Hematopoietic multipotent progenitor cell treated with erythropoietin and hydrocortisone succinate and interleukin-3 and kit ligand, for 4 days (in vitro differentiated cells): ENCODE results near the gene LRRC1.

Source experiments
- DNase-seq: peaks from one replicate; pipeline ENCODE4 v3.0.0-alpha.2; 2015

The LRRC1 gene

GRCh38 chr6:53929041-53929820 is 134.4 kb downstream of the LRRC1 start:
- no peak for DNase-seq

DNA sequence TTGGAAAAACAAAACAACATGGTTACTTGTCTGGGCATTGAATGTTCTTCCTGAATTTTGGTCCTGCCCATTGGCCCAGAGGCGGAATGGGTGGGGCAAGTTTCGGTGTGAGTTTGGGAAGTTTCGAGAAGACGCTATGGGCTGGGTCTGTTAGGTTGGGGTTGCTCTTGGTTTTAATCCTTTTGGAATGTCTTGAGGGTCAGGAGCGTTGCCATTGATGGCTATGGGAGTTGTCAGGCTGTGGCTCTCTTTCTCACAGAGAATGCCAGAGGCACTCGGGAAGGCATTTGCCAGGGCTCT is 135.0 kb downstream of the LRRC1 start:
- DNase-seq: no peak

- DNase-seq: no peak
These were observed 135.5 kb downstream of the LRRC1 start for GRCh38 chr6:53930330-53930729.

DNA sequence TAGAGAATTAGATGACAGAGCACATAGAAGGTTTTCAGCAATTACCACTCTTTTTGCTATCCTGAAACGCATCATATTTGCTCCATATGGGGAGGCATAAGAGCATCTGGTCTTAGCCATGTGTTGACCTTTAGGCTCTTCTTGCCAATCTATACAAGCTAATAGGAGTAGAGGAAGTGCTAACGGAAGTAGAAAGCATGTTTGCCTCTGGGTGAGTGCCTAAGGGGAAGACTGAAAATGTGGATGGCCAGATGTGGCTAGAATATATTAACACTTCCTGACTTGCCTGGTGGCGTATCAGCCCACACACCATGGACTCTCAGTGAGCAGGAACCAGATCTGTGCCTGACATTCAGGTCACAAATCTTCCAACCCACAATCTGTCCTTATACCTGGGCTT is 136.3 kb downstream of the LRRC1 start:
- no peak for DNase-seq

- no peak for DNase-seq
These were observed 137.7 kb downstream of the LRRC1 start for GRCh38 chr6:53932516-53932915.

DNA sequence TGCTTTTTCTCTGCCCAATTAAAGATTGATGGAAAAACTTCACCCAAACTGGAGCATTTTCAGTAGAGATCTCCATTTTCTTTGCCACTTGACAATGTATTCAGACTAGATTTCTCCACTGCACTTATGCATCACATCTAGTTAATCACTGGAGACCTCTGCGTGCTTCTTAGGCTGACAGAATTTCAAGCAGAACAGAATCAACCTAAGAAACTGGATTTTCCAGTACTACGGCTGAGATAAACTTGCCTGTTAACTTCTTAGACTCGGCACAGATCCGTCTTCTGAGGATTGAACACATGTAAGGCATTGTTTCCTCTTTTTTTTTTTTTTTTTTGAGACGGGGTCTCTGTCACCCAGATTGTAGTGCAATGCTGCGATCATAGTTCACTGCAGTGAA is 139.2 kb downstream of the LRRC1 start:
- no peak for DNase-seq

GRCh38 chr6:53937461-53937860 is 142.7 kb downstream of the LRRC1 start:
- no peak for DNase-seq

- DNase-seq: no peak
These were observed 144.0 kb downstream of the LRRC1 start for GRCh38 chr6:53938810-53939209.

DNA sequence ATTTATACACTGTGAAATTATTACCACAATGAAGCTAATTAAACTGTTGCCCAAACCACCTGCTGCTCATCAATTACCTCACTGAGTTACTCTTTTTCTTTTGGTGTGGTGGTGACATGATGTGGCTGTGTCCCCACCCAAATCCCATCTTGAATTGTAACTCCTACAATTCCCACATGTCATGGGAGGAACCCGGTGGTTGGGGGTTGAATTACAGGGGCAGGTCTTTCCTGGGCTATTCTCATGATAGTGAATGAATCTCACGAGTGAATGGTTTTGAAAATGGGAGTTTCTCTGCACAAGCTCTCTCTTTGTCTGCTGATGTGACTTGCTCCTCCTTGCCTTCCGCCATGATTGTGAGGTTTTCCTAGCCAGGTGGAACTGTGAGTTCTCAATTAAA is 145.0 kb downstream of the LRRC1 start:
- DNase-seq: no peak

- no peak for DNase-seq
These were observed 148.6 kb downstream of the LRRC1 start for GRCh38 chr6:53943395-53943794.

DNA sequence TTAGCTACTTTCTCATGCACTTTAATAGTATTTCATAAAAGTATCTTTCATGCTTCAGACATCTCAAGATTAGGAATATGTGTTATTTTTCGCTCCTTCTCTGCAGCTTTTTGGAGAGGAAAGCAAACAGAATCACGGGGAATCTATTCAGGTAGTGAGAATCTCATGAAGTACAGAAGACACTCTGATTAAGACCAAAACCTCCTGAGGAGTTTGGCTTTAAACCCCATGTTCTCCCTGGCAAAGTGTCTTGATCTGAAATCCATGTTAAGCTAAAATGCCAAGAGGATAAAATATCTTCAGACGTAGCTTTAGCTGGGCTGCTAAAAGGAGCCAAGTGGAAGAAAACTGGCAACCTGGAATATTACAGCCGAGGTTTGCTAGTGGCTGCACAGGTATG is 149.3 kb downstream of the LRRC1 start:
- no peak for DNase-seq

DNA sequence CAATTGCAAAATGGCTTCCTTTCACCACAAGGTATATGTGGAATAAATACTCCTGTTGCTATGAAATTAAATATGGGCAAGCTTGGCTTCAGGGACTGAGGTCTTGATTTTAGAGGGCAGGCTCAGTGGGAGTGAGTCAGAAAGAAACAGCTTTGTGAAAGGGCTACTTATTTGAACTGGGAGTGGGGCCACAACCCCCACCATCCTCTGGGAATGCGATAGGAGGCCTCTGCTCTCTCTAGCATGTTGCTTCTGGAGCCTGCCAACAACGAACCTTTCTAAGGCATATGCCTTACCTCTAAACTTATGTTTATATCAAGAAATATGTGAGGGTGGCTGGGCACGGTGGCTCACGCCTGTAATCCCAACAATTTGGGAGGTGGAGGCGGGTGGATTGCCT is 149.7 kb downstream of the LRRC1 start:
- DNase-seq: no peak

DNA sequence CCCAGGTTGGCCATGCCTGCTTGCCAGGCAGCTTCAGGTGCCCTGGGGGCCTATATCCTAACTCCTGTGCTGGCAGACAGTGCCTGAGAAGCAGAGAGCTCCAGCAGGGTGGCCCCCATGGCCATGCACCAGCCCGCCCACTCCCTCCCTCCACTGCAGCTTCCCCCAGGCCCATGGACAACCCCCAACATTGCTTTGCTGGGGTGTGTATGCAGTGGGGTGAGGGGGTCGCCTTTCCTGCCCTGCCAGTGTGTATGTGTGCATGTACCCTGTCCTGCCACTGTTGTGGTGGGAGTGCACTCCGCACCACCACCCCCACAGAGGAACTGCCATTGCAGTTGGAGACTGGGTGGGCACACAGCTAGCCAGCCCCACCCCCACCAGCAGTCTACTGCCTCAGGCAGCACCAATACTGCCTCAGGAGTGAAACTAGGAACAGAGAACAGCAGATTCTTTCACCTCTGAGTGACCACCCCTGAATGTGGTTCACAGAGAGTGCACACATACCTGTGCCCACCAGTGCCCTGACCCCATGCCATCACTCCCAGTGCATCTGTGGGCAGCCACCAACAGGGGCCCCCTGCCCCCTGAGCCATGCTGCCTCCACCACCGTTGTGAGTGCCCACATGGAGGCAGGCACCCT is 151.1 kb downstream of the LRRC1 start:
- no peak for DNase-seq

DNA sequence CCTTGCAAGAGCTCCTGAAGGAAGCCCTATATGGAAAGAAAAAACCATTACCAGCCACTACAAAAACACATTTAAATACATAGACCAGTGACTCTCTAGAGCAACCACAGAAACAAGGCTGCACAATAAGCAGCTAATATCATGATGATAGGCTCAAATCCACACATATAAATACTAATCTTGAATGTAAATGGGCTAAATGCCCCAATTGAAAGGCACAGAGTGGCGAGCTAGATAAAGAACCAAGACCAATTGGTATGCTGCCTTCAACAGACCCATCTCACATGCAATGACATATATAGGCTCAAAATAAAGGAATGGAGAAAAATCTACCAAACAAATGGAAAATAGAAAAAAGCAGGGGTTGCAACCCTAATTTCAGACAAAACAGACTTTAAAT is 153.0 kb downstream of the LRRC1 start:
- no peak for DNase-seq

DNA sequence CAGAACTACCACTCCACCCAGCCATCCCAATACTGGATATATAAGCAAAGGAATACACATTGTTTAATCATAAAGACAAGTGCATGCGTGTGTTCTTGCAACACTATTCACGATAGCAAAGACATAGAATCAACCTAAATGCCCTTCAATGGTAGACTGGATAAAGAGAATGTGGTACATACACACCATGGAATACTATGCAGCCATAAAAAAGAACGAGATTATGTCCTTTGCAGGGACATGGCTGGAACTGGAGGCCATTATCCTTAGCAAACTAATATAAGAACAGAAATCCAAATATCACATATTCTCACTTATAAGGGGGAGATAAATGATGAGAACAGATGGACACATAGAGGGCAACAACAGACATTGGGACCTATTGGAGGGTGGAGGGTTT is 156.6 kb downstream of the LRRC1 start:
- no peak for DNase-seq

DNA sequence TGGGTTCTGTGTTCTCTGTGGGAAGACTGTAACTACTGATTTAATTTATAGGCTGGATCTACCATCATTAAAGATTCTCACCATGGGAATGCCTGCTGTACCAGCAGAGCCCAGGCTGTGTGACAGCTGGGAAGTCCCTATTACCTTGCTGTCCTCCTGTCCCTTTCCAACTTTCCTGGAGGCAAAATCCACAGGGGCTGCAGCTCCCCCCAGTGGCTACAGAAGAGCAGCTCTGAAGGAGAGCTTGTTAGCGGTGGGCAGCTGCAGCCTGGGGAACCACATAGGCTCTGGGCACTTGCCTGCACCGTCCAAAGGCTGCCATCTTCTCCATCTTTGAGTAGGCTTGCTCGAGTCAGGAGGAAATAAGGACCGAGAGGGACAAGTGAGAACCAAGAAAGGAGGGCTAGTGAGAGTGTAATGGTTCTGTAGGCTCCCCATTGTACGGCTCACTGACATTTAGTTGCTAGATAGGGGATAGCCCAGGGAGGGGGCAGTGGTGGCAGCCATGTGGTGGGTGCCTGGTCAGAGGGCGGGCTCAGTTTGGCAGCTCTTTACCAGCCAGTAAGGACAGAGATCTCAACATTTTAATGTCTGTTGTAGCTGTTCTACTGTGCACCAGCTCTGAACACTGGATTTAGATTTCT is 161.4 kb downstream of the LRRC1 start:
- DNase-seq: peak; percentile 59

DNA sequence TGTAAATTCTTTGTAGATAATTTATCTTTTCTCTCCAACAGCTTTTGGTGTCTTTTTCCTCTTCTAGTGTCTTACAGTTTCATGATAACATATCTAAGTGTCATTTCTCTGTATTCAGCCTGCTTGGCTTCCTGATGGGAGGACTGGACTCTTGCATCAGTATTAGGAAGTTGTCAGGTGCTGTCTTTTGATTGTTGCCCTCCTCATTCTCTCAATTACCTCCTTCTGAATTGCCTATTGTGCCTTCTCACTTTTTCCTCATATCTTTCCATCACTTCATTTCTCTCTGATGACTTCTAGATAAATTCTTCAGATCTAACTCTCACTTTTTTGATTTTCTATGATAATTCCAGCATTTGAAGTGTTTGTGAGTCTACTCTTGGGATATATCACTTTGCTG is 162.0 kb downstream of the LRRC1 start:
- DNase-seq: no peak

DNA sequence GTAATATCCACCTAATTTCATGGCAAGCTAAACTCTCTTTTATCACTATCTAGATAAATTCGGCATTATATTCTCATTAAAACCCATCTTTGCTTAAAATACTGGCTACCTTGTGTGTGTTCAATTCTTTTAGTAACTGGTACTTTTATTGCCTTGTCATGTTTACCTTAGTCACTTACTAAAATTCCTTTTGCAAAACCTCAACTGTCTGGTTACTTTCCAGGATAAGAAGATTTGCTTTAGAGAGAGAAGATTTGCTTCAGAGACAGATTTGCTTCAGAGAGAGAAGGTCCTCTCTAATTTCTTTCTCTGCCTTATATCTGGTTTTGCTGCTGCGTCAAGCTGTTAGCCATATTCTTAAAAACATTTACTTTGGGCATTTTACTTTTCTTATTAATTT is 164.9 kb downstream of the LRRC1 start:
- DNase-seq: no peak

DNA sequence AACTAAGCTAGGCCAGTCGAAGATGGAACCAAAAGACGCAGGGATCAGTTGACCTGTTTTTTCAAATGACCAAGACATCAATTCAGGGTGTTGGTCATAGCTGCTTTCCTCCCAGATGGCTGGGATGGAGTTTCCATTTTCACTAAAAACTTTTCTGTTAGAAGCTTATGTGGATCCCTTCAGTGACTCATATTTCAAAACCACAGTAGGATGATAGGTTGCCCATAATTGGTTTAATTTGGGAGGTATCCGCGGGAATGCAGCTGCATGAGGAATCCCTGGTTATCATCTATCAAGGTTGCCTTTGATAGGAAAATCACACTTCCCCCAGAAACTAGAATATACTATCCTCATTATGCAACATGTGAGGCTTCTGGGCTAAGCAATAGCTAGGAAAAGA is 165.5 kb downstream of the LRRC1 start:
- no peak for DNase-seq

DNA sequence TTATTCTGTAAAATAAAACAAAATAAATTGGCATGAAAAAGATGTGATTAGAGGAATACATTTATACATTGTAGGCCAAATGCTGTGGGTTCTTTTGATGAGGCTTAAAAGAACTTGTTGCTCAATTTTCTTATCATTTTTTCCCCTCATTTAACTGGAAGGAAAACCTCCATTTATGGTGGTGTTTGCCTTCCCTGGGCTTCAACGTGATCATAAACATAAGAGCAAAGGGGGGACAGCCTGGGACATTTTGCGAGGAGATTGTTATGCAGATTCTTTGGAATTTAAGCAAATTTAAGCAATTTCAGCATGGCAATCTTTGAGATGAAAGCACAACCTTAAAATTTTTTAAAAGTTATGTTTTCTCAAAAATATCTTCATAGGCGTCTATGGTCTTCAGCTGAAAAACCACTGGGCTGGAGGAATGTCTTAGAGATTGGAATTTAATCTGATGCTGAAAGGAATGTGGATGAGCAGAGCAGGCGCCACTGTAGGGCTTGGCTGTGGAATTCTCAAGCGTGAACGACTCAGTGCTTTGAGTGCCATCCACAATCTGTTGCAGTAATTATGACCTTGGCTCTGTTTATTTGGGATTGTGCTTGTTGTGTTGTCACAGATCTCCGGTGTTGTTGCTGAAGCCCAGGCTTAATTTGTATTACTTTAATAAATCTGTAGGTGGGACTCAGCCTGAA is 167.0 kb downstream of the LRRC1 start:
- DNase-seq: no peak

DNA sequence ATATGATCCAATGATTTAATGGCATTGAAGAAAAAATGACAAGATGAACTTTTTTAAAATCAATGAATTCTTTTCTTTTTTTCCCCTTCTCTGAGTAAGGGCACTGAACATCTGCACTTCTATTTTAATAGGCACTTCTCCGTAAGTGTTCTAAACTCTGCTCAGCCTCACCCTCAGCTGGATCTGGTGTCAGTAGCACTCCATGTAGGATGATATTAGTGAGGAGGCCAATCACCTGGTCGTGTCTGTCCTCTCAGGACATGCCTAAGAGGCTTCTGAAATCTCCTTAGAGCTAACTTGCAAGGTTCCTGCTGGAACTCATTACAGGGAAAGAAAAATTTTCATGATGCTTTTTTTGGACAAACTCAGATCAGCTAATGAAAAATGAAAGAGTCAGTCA is 167.8 kb downstream of the LRRC1 start:
- DNase-seq: no peak

DNA sequence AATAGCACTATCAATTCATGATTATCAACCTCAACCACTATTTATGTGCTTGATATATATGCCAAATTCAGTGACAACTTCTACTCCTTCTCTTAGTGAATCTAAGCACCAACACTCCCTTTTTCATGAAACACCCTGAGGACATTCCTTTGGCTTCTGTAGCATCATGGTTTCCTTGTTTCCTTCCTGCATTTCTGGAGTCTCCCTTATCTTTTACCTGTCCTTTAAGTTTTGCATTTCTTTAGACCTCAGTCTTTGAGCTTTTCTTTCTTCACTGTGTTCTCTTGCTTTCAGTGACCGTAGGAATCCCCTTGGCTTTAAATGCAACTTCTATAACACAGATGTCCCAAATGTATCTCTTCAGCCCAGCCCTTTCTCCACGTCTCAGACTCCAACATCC is 172.6 kb downstream of the LRRC1 start:
- DNase-seq: no peak
